Astrocyte (in vitro differentiated cells and primary cell): ENCODE measurements around the gene ST6GALNAC5. TPM values are rescaled to one million over a fixed set of nuclear protein-coding genes. Genes with fewer than 3 reads are reported as not detected.

Experiments used
- DNase-seq: peaks from one replicate; pipeline ENCODE4 v3.0.0-alpha.2; 2010; ENCODE audit warnings: low read depth
- FAIRE-seq: peaks from 2 replicates; lab custom pipeline; 2011; peaks lifted over from hg19 to GRCh38; lab: Jason Lieb, UNC
- H2AFZ ChIP-seq: 2 replicates; pipeline ENCODE4 v1.6.0; 2012; ENCODE audit warnings: low read depth, low read length, inconsistent platforms
- H3K27ac ChIP-seq: 2 replicates; pipeline ENCODE4 v1.5.1; 2011; ENCODE audit warnings: low read depth, low read length, inconsistent platforms
- H3K27me3 ChIP-seq: 2 replicates; pipeline ENCODE4 v1.6.0; 2011; ENCODE audit warnings: low read length, inconsistent platforms; ENCODE audit not compliant: insufficient read depth
- H3K36me3 ChIP-seq: 2 replicates; pipeline ENCODE4 v1.5.1; 2011; ENCODE audit warnings: low read length, inconsistent platforms; ENCODE audit not compliant: insufficient read depth
- H3K4me1 ChIP-seq: 2 replicates; pipeline ENCODE4 v1.5.1; 2011; ENCODE audit warnings: low read length, inconsistent platforms; ENCODE audit not compliant: insufficient read depth
- H3K4me2 ChIP-seq: 2 replicates; pipeline ENCODE4 v1.6.0; 2012; ENCODE audit warnings: low read length, inconsistent platforms
- H3K4me3 ChIP-seq: 2 replicates; pipeline ENCODE4 v1.5.1; 2011; ENCODE audit warnings: low read depth, mild to moderate bottlenecking, low read length, inconsistent platforms; ENCODE audit not compliant: insufficient read depth
- H3K79me2 ChIP-seq: 2 replicates; pipeline ENCODE4 v1.6.0; 2012; ENCODE audit warnings: mild to moderate bottlenecking, low read length, inconsistent platforms; ENCODE audit not compliant: insufficient read depth
- H3K9ac ChIP-seq: 2 replicates; pipeline ENCODE4 v1.6.0; 2012; ENCODE audit warnings: mild to moderate bottlenecking, low read length, inconsistent platforms
- H3K9me3 ChIP-seq: 2 replicates; pipeline ENCODE4 v1.5.1; 2012; ENCODE audit warnings: low read depth, mild to moderate bottlenecking, low read length, inconsistent platforms; ENCODE audit not compliant: insufficient read depth
- H4K20me1 ChIP-seq: 2 replicates; pipeline ENCODE4 v1.6.0; 2012; ENCODE audit warnings: low read length, inconsistent platforms; ENCODE audit not compliant: insufficient read depth
- H3K27ac Mint-ChIP-seq: one replicate; pipeline ENCODE4 v1.8.0; 2021; ENCODE audit warnings: mild to moderate bottlenecking, mixed read lengths; ENCODE audit not compliant: unreplicated experiment
- H3K27me3 Mint-ChIP-seq: one replicate; pipeline ENCODE4 v1.8.0; 2021; ENCODE audit warnings: low read depth, mixed read lengths; ENCODE audit not compliant: unreplicated experiment
- H3K36me3 Mint-ChIP-seq: one replicate; pipeline ENCODE4 v1.8.0; 2021; ENCODE audit warnings: low read depth, mixed read lengths; ENCODE audit not compliant: unreplicated experiment
- H3K4me1 Mint-ChIP-seq: one replicate; pipeline ENCODE4 v1.8.0; 2021; ENCODE audit warnings: low read depth, mixed read lengths; ENCODE audit not compliant: unreplicated experiment
- H3K4me3 Mint-ChIP-seq: one replicate; pipeline ENCODE4 v1.8.0; 2021; ENCODE audit warnings: mild to moderate bottlenecking, moderate library complexity, mixed read lengths; ENCODE audit not compliant: unreplicated experiment
- H3K9me3 Mint-ChIP-seq: one replicate; pipeline ENCODE4 v1.8.0; 2021; ENCODE audit warnings: mild to moderate bottlenecking, mixed read lengths; ENCODE audit not compliant: unreplicated experiment
- CTCF ChIP-seq: IDR thresholded peaks from 2 replicates; pipeline ENCODE4 v1.5.1; 2011; ENCODE audit warnings: low read depth, mild to moderate bottlenecking, inconsistent platforms, low read length, moderate library complexity; ENCODE audit not compliant: insufficient read depth
- EZH2 ChIP-seq: IDR thresholded peaks from 2 replicates; pipeline ENCODE4 v1.6.1; 2012; ENCODE audit warnings: mild to moderate bottlenecking, low read length, inconsistent platforms; ENCODE audit not compliant: insufficient read depth
- total RNA-seq: library from RNA; stranded (reverse); gene quantifications from 2 replicates; pipeline ENCODE4 v1.2.1, GENCODE V29; 2021

Gene ST6GALNAC5
- total RNA-seq, 1 donor from 2014 or later = 1.3 TPM

- H3K36me3 Mint-ChIP-seq = no peaks in the 10 kb centered on the region
- FAIRE-seq = no peak
- Histone ChIP-seq H3K4me2 (no peak overlapping the region), H3K36me3 (no peaks in the 10 kb centered on the region), H3K4me1 (peaks cover 6% of the 10 kb centered on the region), H3K79me2 (no peaks in the 10 kb centered on the region), H3K27me3 (no peaks in the 10 kb centered on the region), H3K9ac (no peak overlapping the region), H2AFZ (no peak overlapping the region), H3K4me3 (no peak overlapping the region), H4K20me1 (no peaks in the 10 kb centered on the region), H3K27ac (no peak overlapping the region), H3K9me3 (no peaks in the 10 kb centered on the region)
- DNase-seq = no peak
- no peak for TF ChIP-seq EZH2
- TF ChIP-seq CTCF = no peak
- peaks cover 11% of the 10 kb centered on the region for H3K27me3 Mint-ChIP-seq
- no peak overlapping the region for H3K4me3 Mint-ChIP-seq
- peak overlapping the region; percentile 15 for H3K27ac Mint-ChIP-seq
- H3K9me3 Mint-ChIP-seq = no peaks in the 10 kb centered on the region
- H3K4me1 Mint-ChIP-seq = peaks cover 10% of the 10 kb centered on the region
Measured at GRCh38 chr1:77040826-77041225, 173.5 kb downstream of the ST6GALNAC5 start.

- peak; percentile 12 for DNase-seq
- Histone ChIP-seq H3K4me3 (no peak overlapping the region), H3K36me3 (no peaks in the 10 kb centered on the region), H3K4me2 (no peak overlapping the region), H2AFZ (no peak overlapping the region), H3K9ac (no peak overlapping the region), H3K27ac (no peak overlapping the region), H3K79me2 (no peaks in the 10 kb centered on the region), H3K9me3 (no peaks in the 10 kb centered on the region), H4K20me1 (no peaks in the 10 kb centered on the region), H3K27me3 (no peaks in the 10 kb centered on the region), H3K4me1 (peaks cover 6% of the 10 kb centered on the region)
- no peak for FAIRE-seq
- peaks cover 10% of the 10 kb centered on the region for H3K27me3 Mint-ChIP-seq
- H3K9me3 Mint-ChIP-seq = no peaks in the 10 kb centered on the region
- no peak overlapping the region for H3K4me3 Mint-ChIP-seq
- no peak overlapping the region for H3K27ac Mint-ChIP-seq
- no peak for TF ChIP-seq EZH2
- TF ChIP-seq CTCF = no peak
- no peaks in the 10 kb centered on the region for H3K36me3 Mint-ChIP-seq
- peaks cover 15% of the 10 kb centered on the region for H3K4me1 Mint-ChIP-seq
Measured at GRCh38 chr1:77044133-77044849, 177.0 kb downstream of the ST6GALNAC5 start.

- Histone ChIP-seq H3K27me3 (no peaks in the 10 kb centered on the region), H3K4me3 (no peak overlapping the region), H3K4me2 (no peak overlapping the region), H3K36me3 (no peaks in the 10 kb centered on the region), H3K9me3 (no peaks in the 10 kb centered on the region), H3K9ac (no peak overlapping the region), H2AFZ (no peak overlapping the region), H4K20me1 (no peaks in the 10 kb centered on the region), H3K4me1 (no peaks in the 10 kb centered on the region), H3K27ac (no peak overlapping the region), H3K79me2 (no peaks in the 10 kb centered on the region)
- H3K27me3 Mint-ChIP-seq = peaks cover 12% of the 10 kb centered on the region
- no peak overlapping the region for H3K4me3 Mint-ChIP-seq
- H3K27ac Mint-ChIP-seq = no peak overlapping the region
- no peaks in the 10 kb centered on the region for H3K36me3 Mint-ChIP-seq
- FAIRE-seq = no peak
- TF ChIP-seq EZH2 (no peak), CTCF (no peak)
- H3K4me1 Mint-ChIP-seq = peaks cover 4% of the 10 kb centered on the region
- DNase-seq = no peak
- H3K9me3 Mint-ChIP-seq = no peaks in the 10 kb centered on the region
Measured at GRCh38 chr1:77047575-77047974, 180.3 kb downstream of the ST6GALNAC5 start.
